Iris pigment epithelial cell (primary cell): ENCODE data around the gene FBXW4.

Experiments
- DNase-seq: peaks from one replicate; pipeline ENCODE4 v3.0.0-alpha.2; 2011; ENCODE audit warnings: low read depth

FBXW4 gene

GRCh38 chr10:101694674-101695403 lies at the start of gene FBXW4:
Gene FBXW4, minus strand, starts transcription at chr10:101695170. Its CDS starts 65 bp downstream, at chr10:101695105.
- no peak for DNase-seq

GRCh38 chr10:101744267-101744666 lies 49.3 kb upstream of the FBXW4 start:
- no peak for DNase-seq

GRCh38 chr10:101741938-101742337 lies 47.0 kb upstream of the FBXW4 start:
- no peak for DNase-seq

GRCh38 chr10:101736666-101737065 lies 41.7 kb upstream of the FBXW4 start:
- DNase-seq, result no peak

GRCh38 chr10:101732096-101732495 lies 37.1 kb upstream of the FBXW4 start:
- no peak for DNase-seq

- DNase-seq, result no peak
Measured at GRCh38 chr10:101726115-101726387, 31.1 kb upstream of the FBXW4 start.

GRCh38 chr10:101725296-101726114 lies 30.5 kb upstream of the FBXW4 start:
- no peak for DNase-seq

- no peak for DNase-seq
Measured at GRCh38 chr10:101724446-101724845, 29.5 kb upstream of the FBXW4 start.

- no peak for DNase-seq
Measured at GRCh38 chr10:101723176-101723575, 28.2 kb upstream of the FBXW4 start.

GRCh38 chr10:101721806-101722205 lies 26.8 kb upstream of the FBXW4 start:
- DNase-seq, result no peak

GRCh38 chr10:101720606-101721230 lies 25.7 kb upstream of the FBXW4 start:
- no peak for DNase-seq

- peak; percentile 50 for DNase-seq
Measured at GRCh38 chr10:101718690-101719275, 23.8 kb upstream of the FBXW4 start.

- DNase-seq, result no peak
Measured at GRCh38 chr10:101716891-101717659, 22.1 kb upstream of the FBXW4 start.

GRCh38 chr10:101712997-101713396 lies 18.0 kb upstream of the FBXW4 start:
- no peak for DNase-seq

- DNase-seq, result no peak
Measured at GRCh38 chr10:101710793-101711192, 15.8 kb upstream of the FBXW4 start.

- DNase-seq, result no peak
Measured at GRCh38 chr10:101710059-101710695, 15.2 kb upstream of the FBXW4 start.

GRCh38 chr10:101709359-101710058 lies 14.5 kb upstream of the FBXW4 start:
- DNase-seq, result no peak

- no peak for DNase-seq
Measured at GRCh38 chr10:101708870-101709269, 13.9 kb upstream of the FBXW4 start.

GRCh38 chr10:101708073-101708472 lies 13.1 kb upstream of the FBXW4 start:
- no peak for DNase-seq

GRCh38 chr10:101704331-101704730 lies 9.4 kb upstream of the FBXW4 start:
- DNase-seq, result no peak

GRCh38 chr10:101696632-101697031 lies 1.7 kb upstream of the FBXW4 start:
- no peak for DNase-seq
